Fibroblast of peridontal ligament (primary cell): ENCODE data around the gene FAR2.

Experiments
- DNase-seq: peaks from one replicate; pipeline ENCODE4 v3.0.0-alpha.2; 2010; ENCODE audit errors: extremely low read depth

FAR2 gene

GRCh38 chr12:29204521-29204920, 55.4 kb downstream of the FAR2 start:
- no peak for DNase-seq

GRCh38 chr12:29207120-29207519, 58.0 kb downstream of the FAR2 start:
- DNase-seq = no peak

GRCh38 chr12:29208060-29208459, 59.0 kb downstream of the FAR2 start:
- no peak for DNase-seq

- DNase-seq = no peak
These were observed 60.0 kb downstream of the FAR2 start for GRCh38 chr12:29208936-29209701.

- no peak for DNase-seq
These were observed 62.6 kb downstream of the FAR2 start for GRCh38 chr12:29211696-29212095.

GRCh38 chr12:29212682-29213403, 63.8 kb downstream of the FAR2 start:
- DNase-seq = no peak

GRCh38 chr12:29216266-29216665, 67.2 kb downstream of the FAR2 start:
- no peak for DNase-seq

GRCh38 chr12:29216797-29217575, 67.9 kb downstream of the FAR2 start:
- DNase-seq = peak; percentile 76

- DNase-seq = no peak
These were observed 71.7 kb downstream of the FAR2 start for GRCh38 chr12:29220632-29221336.

- no peak for DNase-seq
These were observed 73.1 kb downstream of the FAR2 start for GRCh38 chr12:29222200-29222599.

GRCh38 chr12:29223426-29223825, 74.3 kb downstream of the FAR2 start:
- DNase-seq = no peak

- DNase-seq = no peak
These were observed 75.0 kb downstream of the FAR2 start for GRCh38 chr12:29223956-29224543.

GRCh38 chr12:29224572-29224971, 75.5 kb downstream of the FAR2 start:
- no peak for DNase-seq

GRCh38 chr12:29225834-29226233, 76.8 kb downstream of the FAR2 start:
- DNase-seq = no peak

GRCh38 chr12:29226616-29227015, 77.5 kb downstream of the FAR2 start:
- DNase-seq = peak; percentile 42

- no peak for DNase-seq
These were observed 79.5 kb downstream of the FAR2 start for GRCh38 chr12:29228474-29229157.

GRCh38 chr12:29229158-29229505, 80.1 kb downstream of the FAR2 start:
- no peak for DNase-seq

- DNase-seq = no peak
These were observed 80.9 kb downstream of the FAR2 start for GRCh38 chr12:29229937-29230336.

GRCh38 chr12:29230800-29231560, 81.9 kb downstream of the FAR2 start:
- no peak for DNase-seq

- no peak for DNase-seq
These were observed 83.0 kb downstream of the FAR2 start for GRCh38 chr12:29232086-29232485.
